DMS153 treated with DMSO at 0.1 percent for 48 hours (cell line): Measurements from ENCODE around the gene BTRC.
A peak's percentile ranks its signal among the peaks of the same experiment; 100 is the strongest.

Experiments
- DNase-seq: peaks from one replicate; lab custom pipeline; 2025; ENCODE audit not compliant: unreplicated experiment; lab: John Stamatoyannopoulos, UW

Gene BTRC

GRCh38 chr10:101565370-101565900 is 211.5 kb downstream of the BTRC start:
- DNase-seq, result no peak

GRCh38 chr10:101565936-101566332 is 212.0 kb downstream of the BTRC start:
- DNase-seq, result peak; percentile 15

GRCh38 chr10:101566333-101567164 is 212.6 kb downstream of the BTRC start:
- DNase-seq, result no peak

- DNase-seq, result no peak
These were observed 213.4 kb downstream of the BTRC start for GRCh38 chr10:101567165-101568006.

- DNase-seq, result no peak
These were observed 214.2 kb downstream of the BTRC start for GRCh38 chr10:101568054-101568745.

- DNase-seq, result no peak
These were observed 215.3 kb downstream of the BTRC start for GRCh38 chr10:101569323-101569621.

GRCh38 chr10:101569622-101570427 is 215.9 kb downstream of the BTRC start:
- peak; percentile 62 for DNase-seq

GRCh38 chr10:101570428-101571270 is 216.7 kb downstream of the BTRC start:
- peak; percentile 36 for DNase-seq

- no peak for DNase-seq
These were observed 217.4 kb downstream of the BTRC start for GRCh38 chr10:101571271-101571925.

GRCh38 chr10:101572126-101572525 is 218.2 kb downstream of the BTRC start:
- no peak for DNase-seq

GRCh38 chr10:101572785-101573184 is 218.8 kb downstream of the BTRC start:
- no peak for DNase-seq

- no peak for DNase-seq
These were observed 220.2 kb downstream of the BTRC start for GRCh38 chr10:101573885-101574753.

- DNase-seq, result no peak
These were observed 221.1 kb downstream of the BTRC start for GRCh38 chr10:101575091-101575490.

- no peak for DNase-seq
These were observed 221.7 kb downstream of the BTRC start for GRCh38 chr10:101575580-101576210.

GRCh38 chr10:101576211-101576863 is 222.4 kb downstream of the BTRC start:
- DNase-seq, result no peak

- DNase-seq, result no peak
These were observed 223.3 kb downstream of the BTRC start for GRCh38 chr10:101577121-101577871.

- DNase-seq, result no peak
These were observed 224.2 kb downstream of the BTRC start for GRCh38 chr10:101578192-101578591.
